ENCODE data around the gene LMNA. TPM values are rescaled to one million over a fixed set of nuclear protein-coding genes. Genes with fewer than 3 reads are reported as not detected.

Gene LMNA
- total RNA-seq, 4 donors from 2014 or later = 574 to 977 (median 714) TPM

GRCh38 chr1:156108664-156109241 lies 5.8 kb upstream of the LMNA start:
- Histone ChIP-seq H3K27me3 (no peaks in the 10 kb centered on the region), H3K4me3 (no peak overlapping the region), H3K4me1 (peaks cover 74% of the 10 kb centered on the region), H3K27ac (peak overlapping the region; percentile 23), H3K9me3 (no peaks in the 10 kb centered on the region), H3K36me3 (no peaks in the 10 kb centered on the region)
- TF ChIP-seq POLR2A (IDR thresholded peaks at IDR 0.05) = no peak
- TF ChIP-seq POLR2AphosphoS5 (IDR thresholded peaks at IDR 0.05) = peak in 1 of 3 donors; percentile 21
- no peak for TF ChIP-seq CTCF (IDR thresholded peaks at IDR 0.05)
- WGBS = 83% methylated on average over 6 of the region's 6 CpGs
- no peak for DNase-seq (ENCODE audit: low spot score in 2 of 2)

GRCh38 chr1:156110252-156110651 lies 4.3 kb upstream of the LMNA start:
- Histone ChIP-seq H3K27ac (no peak overlapping the region), H3K9me3 (no peaks in the 10 kb centered on the region), H3K4me3 (no peak overlapping the region), H3K27me3 (no peaks in the 10 kb centered on the region), H3K4me1 (peaks cover 65% of the 10 kb centered on the region), H3K36me3 (no peaks in the 10 kb centered on the region)
- DNase-seq (ENCODE audit: low spot score in 2 of 2) = no peak
- WGBS = 88% methylated on average over 2 of the region's 2 CpGs
- TF ChIP-seq POLR2AphosphoS5 (IDR thresholded peaks at IDR 0.05) = no peak
- no peak for TF ChIP-seq POLR2A (IDR thresholded peaks at IDR 0.05)
- TF ChIP-seq CTCF (IDR thresholded peaks at IDR 0.05) = no peak
- TF ChIP-seq EP300 (IDR thresholded peaks at IDR 0.05) = no peak

- WGBS = 84% methylated on average over 4 of the region's 4 CpGs
- no peak overlapping the region for H3K4me3 ChIP-seq
- no peaks in the 10 kb centered on the region for H3K9me3 ChIP-seq
- H3K36me3 ChIP-seq = no peaks in the 10 kb centered on the region
- no peaks in the 10 kb centered on the region for H3K27me3 ChIP-seq
- TF ChIP-seq POLR2AphosphoS5 (IDR thresholded peaks at IDR 0.05) = no peak
- no peak for TF ChIP-seq POLR2A (IDR thresholded peaks at IDR 0.05)
- no peak for TF ChIP-seq EP300 (IDR thresholded peaks at IDR 0.05)
- TF ChIP-seq CTCF (IDR thresholded peaks at IDR 0.05) = no peak
- DNase-seq (ENCODE audit: low spot score in 2 of 2) = no peak
- H3K27ac ChIP-seq = peak overlapping the region; percentile 100
- H3K4me1 ChIP-seq = peaks cover 53% of the 10 kb centered on the region
Measured at GRCh38 chr1:156111355-156111962, 3.1 kb upstream of the LMNA start.

GRCh38 chr1:156112276-156113137 lies 2.0 kb upstream of the LMNA start:
- Histone ChIP-seq H3K36me3 (no peaks in the 10 kb centered on the region), H3K4me1 (peaks cover 49% of the 10 kb centered on the region), H3K27me3 (no peaks in the 10 kb centered on the region), H3K9me3 (no peaks in the 10 kb centered on the region), H3K27ac (peak overlapping the region; percentile 100), H3K4me3 (no peak overlapping the region)
- 62% methylated on average over 10 of the region's 10 CpGs for WGBS
- no peak for TF ChIP-seq POLR2A (IDR thresholded peaks at IDR 0.05)
- TF ChIP-seq POLR2AphosphoS5 (IDR thresholded peaks at IDR 0.05) = no peak
- no peak for TF ChIP-seq CTCF (IDR thresholded peaks at IDR 0.05)
- TF ChIP-seq EP300 (IDR thresholded peaks at IDR 0.05) = no peak
- no peak for DNase-seq (ENCODE audit: low spot score in 2 of 2)
